SK-N-SH (cell line): ENCODE data around the gene KRT40. TPM values are rescaled to one million over a fixed set of nuclear protein-coding genes. Genes with fewer than 3 reads are reported as not detected.

Experiments
- CTCF ChIA-PET: fragments of 300-600, 350-600 bp; formaldehyde crosslinking; extraction: SDS; loops from one replicate; lab custom pipeline; 2021; lab: Yijun Ruan, JAX
- POLR2A ChIA-PET: fragments of 350-600 bp; sonication (Branson Sonifier 250); formaldehyde crosslinking; extraction: SDS; loops from one replicate; lab custom pipeline; 2020; ENCODE audit warnings: antibody characterized with exemption, inconsistent platforms; lab: Yijun Ruan, JAX
- DNase-seq: peaks from one replicate; pipeline ENCODE4 v3.0.0; 2012
- H2AFZ ChIP-seq: fragments of 200-600 bp; sonication (generic); 2 replicates; pipeline ENCODE4 v1.8.1; 2016; ENCODE audit warnings: antibody characterized with exemption, mild to moderate bottlenecking, low read depth
- H3F3A ChIP-seq: fragments of 200-600 bp; sonication (generic); replicated peaks from 2 replicates; pipeline ENCODE3; 2016; ENCODE audit warnings: antibody characterized with exemption, mild to moderate bottlenecking; ENCODE audit not compliant: insufficient read depth
- H3K27ac ChIP-seq, 2 experiments: fragments of 200-500 bp in 1 of 2; fragments of 200-600 bp in 1 of 2; sonication (Bioruptor generic) in 1 of 2; sonication (generic), shearing (Covaris generic) in 1 of 2; 2 replicates each; pipeline versions ENCODE4 v1.5.1 to v1.6.1; 2014 to 2016; ENCODE audit warnings: low read depth in 2 of 2, inconsistent platforms in 1 of 2, low read length in 1 of 2, mild to moderate bottlenecking in 1 of 2, mixed read lengths in 1 of 2
- H3K27me3 ChIP-seq: fragments of 200-600 bp; sonication (generic), shearing (Covaris generic); 2 replicates; pipeline ENCODE4 v1.6.1; 2016; ENCODE audit warnings: mixed run types; ENCODE audit not compliant: insufficient read depth
- H3K36me3 ChIP-seq, 2 experiments: fragments of 200-500 bp in 1 of 2; fragments of 200-600 bp in 1 of 2; sonication (Bioruptor generic) in 1 of 2; sonication (generic) in 1 of 2; replicated peaks in 1 of 2; 2 replicates each; pipeline versions ENCODE3 to v1.5.1; 2014 to 2016; ENCODE audit warnings: low read length in 1 of 2, mild to moderate bottlenecking in 1 of 2; ENCODE audit not compliant: insufficient read depth in 2 of 2, control insufficient read depth in 1 of 2
- H3K4me1 ChIP-seq, 2 experiments: fragments of 200-500 bp in 1 of 2; fragments of 200-600 bp in 1 of 2; sonication (Bioruptor generic) in 1 of 2; sonication (generic), shearing (Covaris generic) in 1 of 2; 2 replicates each; pipeline versions ENCODE4 v1.5.1 to v1.6.1; 2014 to 2016; ENCODE audit warnings: low read depth in 1 of 2, low read length in 1 of 2, mixed run types in 1 of 2; ENCODE audit not compliant: insufficient read depth in 2 of 2, control insufficient read depth in 1 of 2
- H3K4me2 ChIP-seq: fragments of 200-600 bp; sonication (generic), shearing (Covaris generic); 2 replicates; pipeline ENCODE4 v1.6.1; 2017; ENCODE audit warnings: mixed run types
- H3K4me3 ChIP-seq, 2 experiments: fragments of 200-500 bp in 1 of 2; fragments of 200-600 bp in 1 of 2; sonication (Bioruptor generic) in 1 of 2; sonication (generic), shearing (Covaris generic) in 1 of 2; 2 replicates each; pipeline versions ENCODE4 v1.5.1 to v1.8.1; 2014 to 2016; ENCODE audit warnings: low read depth in 2 of 2, inconsistent platforms in 1 of 2, low read length in 1 of 2, mild to moderate bottlenecking in 1 of 2, mixed read lengths in 1 of 2, moderate library complexity in 1 of 2
- H3K79me2 ChIP-seq: fragments of 200-600 bp; sonication (generic); 2 replicates; pipeline ENCODE4 v1.8.1; 2017; ENCODE audit warnings: mild to moderate bottlenecking; ENCODE audit not compliant: insufficient read depth
- H3K9ac ChIP-seq: fragments of 200-600 bp; sonication (generic); 2 replicates; pipeline ENCODE4 v1.6.1; 2017; ENCODE audit warnings: mixed run types
- H3K9me2 ChIP-seq: fragments of 200-600 bp; sonication (generic); 2 replicates; pipeline ENCODE4 v1.6.1; 2017; ENCODE audit warnings: mixed run types
- H3K9me3 ChIP-seq: fragments of 200-600 bp; sonication (generic); 2 replicates; pipeline ENCODE4 v1.6.1; 2017; ENCODE audit warnings: mixed run types, mild to moderate bottlenecking, moderate library complexity
- H4K20me1 ChIP-seq: fragments of 200-600 bp; sonication (generic); 2 replicates; pipeline ENCODE4 v1.6.1; 2017; ENCODE audit warnings: mild to moderate bottlenecking, mixed run types; ENCODE audit not compliant: insufficient read depth
- CHD2 ChIP-seq: fragments of 150-350 bp; IDR thresholded peaks from 2 replicates; pipeline ENCODE4 v1.6.1; 2018; ENCODE audit warnings: low read length; ENCODE audit not compliant: partially characterized antibody
- ELF1 ChIP-seq: IDR thresholded peaks from 2 replicates; pipeline ENCODE4 v1.4.0; 2012
- EP300 ChIP-seq, 2 experiments: IDR thresholded peaks; 2 replicates each; pipeline versions ENCODE4 v1.4.0 to v1.6.1; 2012; ENCODE audit warnings: borderline replicate concordance in 1 of 2, low read depth in 1 of 2, low read length in 1 of 2
- EZH2phosphoT487 ChIP-seq: fragments of 200-600 bp; sonication (generic); IDR thresholded peaks from 2 replicates; pipeline ENCODE4 v1.6.1; 2017; ENCODE audit warnings: low read depth, mixed run types, mild to moderate bottlenecking, antibody characterized with exemption, moderate library complexity, borderline replicate concordance
- GATA2 ChIP-seq: sonication (generic); formaldehyde crosslinking; IDR thresholded peaks from 2 replicates; pipeline ENCODE4 v1.5.0; 2020; ENCODE audit warnings: mild to moderate bottlenecking, missing genetic modification reagents
- JUND ChIP-seq: IDR thresholded peaks from 2 replicates; pipeline ENCODE4 v1.4.0; 2012
- MEF2A ChIP-seq: IDR thresholded peaks from 2 replicates; pipeline ENCODE4 v1.4.0; 2012; ENCODE audit warnings: low read depth, borderline replicate concordance
- MXI1 ChIP-seq: IDR thresholded peaks from 2 replicates; pipeline ENCODE4 v1.6.1; 2012; ENCODE audit warnings: mild to moderate bottlenecking, low read depth, low read length, improper control_type of control experiment
- NFIC ChIP-seq: IDR thresholded peaks from 2 replicates; pipeline ENCODE4 v1.4.0; 2012; ENCODE audit warnings: borderline replicate concordance
- NRF1 ChIP-seq: IDR thresholded peaks from 2 replicates; pipeline ENCODE4 v1.6.1; 2012; ENCODE audit warnings: low read depth, mild to moderate bottlenecking, low read length
- POLR2AphosphoS5 ChIP-seq: IDR thresholded peaks from 2 replicates; pipeline ENCODE4 v1.6.1; 2012; ENCODE audit warnings: low read depth, low read length
- RCOR1 ChIP-seq: fragments of 150-350 bp; IDR thresholded peaks from 2 replicates; pipeline ENCODE4 v1.6.1; 2017; ENCODE audit warnings: antibody characterized with exemption, low read length
- RFX5 ChIP-seq: IDR thresholded peaks from 2 replicates; pipeline ENCODE4 v1.6.1; 2012; ENCODE audit warnings: mild to moderate bottlenecking, improper control_type of control experiment, low read length
- RXRA ChIP-seq: IDR thresholded peaks from 2 replicates; pipeline ENCODE4 v1.4.0; 2012; ENCODE audit warnings: low read depth, mild to moderate bottlenecking, borderline replicate concordance
- SIN3A ChIP-seq: IDR thresholded peaks from 2 replicates; pipeline ENCODE4 v1.6.1; 2012; ENCODE audit warnings: low read depth, mild to moderate bottlenecking, low read length, moderate library complexity, borderline replicate concordance
- TAF1 ChIP-seq: IDR thresholded peaks from 2 replicates; pipeline ENCODE4 v1.6.1; 2012; ENCODE audit warnings: low read depth, mild to moderate bottlenecking, low read length, moderate library complexity, borderline replicate concordance
- TEAD4 ChIP-seq: IDR thresholded peaks from 2 replicates; pipeline ENCODE4 v1.4.0; 2012; ENCODE audit warnings: mild to moderate bottlenecking, borderline replicate concordance; ENCODE audit not compliant: insufficient read depth
- YY1 ChIP-seq: IDR thresholded peaks from 2 replicates; pipeline ENCODE4 v1.4.0; 2012; ENCODE audit warnings: low read depth, mild to moderate bottlenecking
- WGBS: methylation state at CpG from one replicate; pipeline ENCODE4 v1.1.6; 2017; ENCODE audit warnings: low lambda C conversion rate; 5-methylcytosine and 5-hydroxymethylcytosine counted together
- polyA plus RNA-seq, 3 experiments: library from polyadenylated mRNA; depleted of rRNA; stranded (reverse); fragments of >200 nt; gene quantifications; 2 replicates each; pipeline ENCODE4 v1.2.3, GENCODE V29; 2012
- TF ChIP-seq, protein P1 (sequence below): fragments of 200-600 bp; sonication (generic); IDR thresholded peaks from 2 replicates; pipeline ENCODE4 v1.6.1; 2017; ENCODE audit warnings: antibody characterized with exemption, mild to moderate bottlenecking, moderate library complexity
- TF ChIP-seq, protein P2 (sequence below): IDR thresholded peaks from 2 replicates; pipeline ENCODE4 v1.4.0; 2012; ENCODE audit warnings: low read depth
- TF ChIP-seq, protein P3 (sequence below): IDR thresholded peaks from 2 replicates; pipeline ENCODE4; 2012
- TF ChIP-seq, protein P4 (sequence below): fragments of 150-350 bp; IDR thresholded peaks from 2 replicates; pipeline ENCODE4 v1.6.1; 2017; ENCODE audit warnings: antibody characterized with exemption, low read length, low read depth, borderline replicate concordance
- TF ChIP-seq, protein P5 (sequence below): fragments of 150-350 bp; IDR thresholded peaks from 2 replicates; pipeline ENCODE4 v1.6.1; 2016; ENCODE audit warnings: mild to moderate bottlenecking, low read depth, low read length

The KRT40 gene
- polyA plus RNA-seq, 1 of the 3 experiments (the other 2 are of a cell fraction): not detected

DNA sequence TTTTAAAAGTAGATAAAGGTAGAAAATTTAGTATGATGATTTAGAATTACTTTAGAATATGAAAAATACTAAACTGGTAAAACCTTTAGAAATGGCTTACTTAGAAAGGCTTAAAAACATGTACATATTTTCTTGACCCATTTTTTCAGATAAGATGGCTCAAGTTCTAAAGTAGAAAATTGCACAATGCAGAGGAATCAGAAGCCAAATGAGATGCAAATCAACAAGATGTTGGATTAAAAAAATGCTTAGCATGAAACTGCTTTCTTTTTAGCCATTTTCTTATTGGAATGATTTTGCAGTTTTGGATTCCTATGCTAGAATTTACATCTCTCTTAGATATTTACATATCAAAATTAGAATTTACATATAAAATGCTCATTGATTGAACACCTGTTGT lies 26.3 kb upstream of the KRT40 start:
- Histone ChIP-seq H3K27ac (no peak overlapping the region), H3K36me3 (no peaks in the 10 kb centered on the region), H3K4me1 (no peaks in the 10 kb centered on the region), H3K9me3 (no peaks in the 10 kb centered on the region), H3K9ac (no peak overlapping the region), H3K79me2 (no peaks in the 10 kb centered on the region), H3K9me2 (no peaks in the 10 kb centered on the region), H2AFZ (no peak overlapping the region), H3K27me3 (peaks cover 31% of the 10 kb centered on the region; the same call in 1 of the 2 replicates), H3K4me3 (no peak overlapping the region), H3K4me2 (no peak overlapping the region), H3F3A (no peaks in the 10 kb centered on the region), H4K20me1 (no peaks in the 10 kb centered on the region)
- DNase-seq: no peak
- ChIA-PET POLR2A (no interaction called here), CTCF (no interaction called here)
- TF ChIP-seq MXI1: no peak
- TF ChIP-seq YY1: no peak
- TF ChIP-seq POLR2AphosphoS5: no peak
- TF ChIP-seq, protein P1, sequence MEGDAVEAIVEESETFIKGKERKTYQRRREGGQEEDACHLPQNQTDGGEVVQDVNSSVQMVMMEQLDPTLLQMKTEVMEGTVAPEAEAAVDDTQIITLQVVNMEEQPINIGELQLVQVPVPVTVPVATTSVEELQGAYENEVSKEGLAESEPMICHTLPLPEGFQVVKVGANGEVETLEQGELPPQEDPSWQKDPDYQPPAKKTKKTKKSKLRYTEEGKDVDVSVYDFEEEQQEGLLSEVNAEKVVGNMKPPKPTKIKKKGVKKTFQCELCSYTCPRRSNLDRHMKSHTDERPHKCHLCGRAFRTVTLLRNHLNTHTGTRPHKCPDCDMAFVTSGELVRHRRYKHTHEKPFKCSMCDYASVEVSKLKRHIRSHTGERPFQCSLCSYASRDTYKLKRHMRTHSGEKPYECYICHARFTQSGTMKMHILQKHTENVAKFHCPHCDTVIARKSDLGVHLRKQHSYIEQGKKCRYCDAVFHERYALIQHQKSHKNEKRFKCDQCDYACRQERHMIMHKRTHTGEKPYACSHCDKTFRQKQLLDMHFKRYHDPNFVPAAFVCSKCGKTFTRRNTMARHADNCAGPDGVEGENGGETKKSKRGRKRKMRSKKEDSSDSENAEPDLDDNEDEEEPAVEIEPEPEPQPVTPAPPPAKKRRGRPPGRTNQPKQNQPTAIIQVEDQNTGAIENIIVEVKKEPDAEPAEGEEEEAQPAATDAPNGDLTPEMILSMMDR: no peak
- no peak for TF ChIP-seq GATA2 (CRISPR knock-in tag)
- TF ChIP-seq JUND: no peak
- TF ChIP-seq, protein P2, sequence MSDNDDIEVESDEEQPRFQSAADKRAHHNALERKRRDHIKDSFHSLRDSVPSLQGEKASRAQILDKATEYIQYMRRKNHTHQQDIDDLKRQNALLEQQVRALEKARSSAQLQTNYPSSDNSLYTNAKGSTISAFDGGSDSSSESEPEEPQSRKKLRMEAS: no peak
- no peak for TF ChIP-seq EP300 (IDR thresholded peaks at IDR 0.05; ENCODE audit: borderline replicate concordance in 1 of 2, low read depth in 1 of 2, low read length in 1 of 2)
- TF ChIP-seq TEAD4: no peak
- TF ChIP-seq CHD2: no peak
- TF ChIP-seq MEF2A: no peak
- TF ChIP-seq ELF1: no peak
- no peak for TF ChIP-seq TAF1
- TF ChIP-seq RCOR1: no peak
- no peak for TF ChIP-seq RXRA

DNA sequence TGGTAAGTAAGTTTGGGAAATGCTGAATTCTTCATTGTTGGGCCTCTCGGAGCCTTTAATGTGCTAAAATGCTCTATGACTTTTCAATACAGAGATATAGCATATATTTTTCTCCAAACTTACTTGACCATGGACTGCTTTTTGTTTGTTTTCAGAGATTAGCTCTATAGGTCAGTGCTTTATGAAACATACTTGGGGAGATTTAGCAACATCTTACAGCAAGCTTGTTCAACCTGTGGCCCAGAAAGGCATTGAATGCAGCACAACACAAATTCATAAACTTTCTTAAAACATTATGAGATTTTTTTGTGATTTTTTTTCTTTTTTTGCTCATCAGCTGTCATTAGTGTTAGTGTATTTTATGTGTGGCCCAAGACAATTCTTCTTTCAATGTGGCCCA lies 25.8 kb upstream of the KRT40 start:
- no peak for TF ChIP-seq RFX5
- TF ChIP-seq, protein P3, sequence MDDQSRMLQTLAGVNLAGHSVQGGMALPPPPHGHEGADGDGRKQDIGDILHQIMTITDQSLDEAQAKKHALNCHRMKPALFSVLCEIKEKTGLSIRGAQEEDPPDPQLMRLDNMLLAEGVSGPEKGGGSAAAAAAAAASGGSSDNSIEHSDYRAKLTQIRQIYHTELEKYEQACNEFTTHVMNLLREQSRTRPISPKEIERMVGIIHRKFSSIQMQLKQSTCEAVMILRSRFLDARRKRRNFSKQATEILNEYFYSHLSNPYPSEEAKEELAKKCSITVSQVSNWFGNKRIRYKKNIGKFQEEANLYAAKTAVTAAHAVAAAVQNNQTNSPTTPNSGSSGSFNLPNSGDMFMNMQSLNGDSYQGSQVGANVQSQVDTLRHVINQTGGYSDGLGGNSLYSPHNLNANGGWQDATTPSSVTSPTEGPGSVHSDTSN: no peak
- no peak for TF ChIP-seq EZH2phosphoT487
- TF ChIP-seq NFIC: no peak
- no peak for TF ChIP-seq NRF1
- TF ChIP-seq, protein P4, sequence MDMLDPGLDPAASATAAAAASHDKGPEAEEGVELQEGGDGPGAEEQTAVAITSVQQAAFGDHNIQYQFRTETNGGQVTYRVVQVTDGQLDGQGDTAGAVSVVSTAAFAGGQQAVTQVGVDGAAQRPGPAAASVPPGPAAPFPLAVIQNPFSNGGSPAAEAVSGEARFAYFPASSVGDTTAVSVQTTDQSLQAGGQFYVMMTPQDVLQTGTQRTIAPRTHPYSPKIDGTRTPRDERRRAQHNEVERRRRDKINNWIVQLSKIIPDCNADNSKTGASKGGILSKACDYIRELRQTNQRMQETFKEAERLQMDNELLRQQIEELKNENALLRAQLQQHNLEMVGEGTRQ: no peak
- TF ChIP-seq, protein P2: no peak
- TF ChIP-seq MXI1: no peak
- TF ChIP-seq, protein P5, sequence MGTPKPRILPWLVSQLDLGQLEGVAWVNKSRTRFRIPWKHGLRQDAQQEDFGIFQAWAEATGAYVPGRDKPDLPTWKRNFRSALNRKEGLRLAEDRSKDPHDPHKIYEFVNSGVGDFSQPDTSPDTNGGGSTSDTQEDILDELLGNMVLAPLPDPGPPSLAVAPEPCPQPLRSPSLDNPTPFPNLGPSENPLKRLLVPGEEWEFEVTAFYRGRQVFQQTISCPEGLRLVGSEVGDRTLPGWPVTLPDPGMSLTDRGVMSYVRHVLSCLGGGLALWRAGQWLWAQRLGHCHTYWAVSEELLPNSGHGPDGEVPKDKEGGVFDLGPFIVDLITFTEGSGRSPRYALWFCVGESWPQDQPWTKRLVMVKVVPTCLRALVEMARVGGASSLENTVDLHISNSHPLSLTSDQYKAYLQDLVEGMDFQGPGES: no peak
- no peak for TF ChIP-seq SIN3A
- no peak for DNase-seq
- Histone ChIP-seq H3K36me3 (no peaks in the 10 kb centered on the region), H3K9me2 (no peaks in the 10 kb centered on the region), H3K9me3 (no peaks in the 10 kb centered on the region), H3K9ac (no peak overlapping the region), H3K79me2 (no peaks in the 10 kb centered on the region), H3K4me1 (no peaks in the 10 kb centered on the region), H3K4me2 (no peak overlapping the region), H4K20me1 (no peaks in the 10 kb centered on the region), H3K4me3 (no peak overlapping the region), H3K27ac (no peak overlapping the region), H3F3A (no peaks in the 10 kb centered on the region), H3K27me3 (peaks cover 31% of the 10 kb centered on the region; the same call in 1 of the 2 replicates), H2AFZ (no peak overlapping the region)
- POLR2A ChIA-PET: no interaction called here
- CTCF ChIA-PET: interaction anchor here (0.6 kb wide), 1 partner anchor 73 kb away, joined by 3 read pairs; no protein-coding TSS in a partner anchor
- 6% methylated on average over 1 of the region's 1 CpG for WGBS
